Tibial nerve (tissue), 4 donors: ENCODE results near the gene CELF3.

Source experiments
- CTCF ChIP-seq, 5 experiments: fragments of 200-600 bp in 3 of 5; fragments of 450-650 bp in 2 of 5; sonication (generic) in 3 of 5; IDR thresholded peaks; one replicate each; pipeline ENCODE4 v1.5.1; 2016 to 2019; ENCODE audit warnings: antibody characterized with exemption in 5 of 5, mild to moderate bottlenecking in 3 of 5, moderate library complexity in 2 of 5
- EP300 ChIP-seq, 2 donors: sonication (generic); formaldehyde crosslinking; IDR thresholded peaks; one replicate each; pipeline ENCODE4 v1.6.1; 2017; ENCODE audit warnings: antibody characterized with exemption in 2 of 2, mild to moderate bottlenecking in 1 of 2
- POLR2A ChIP-seq, 2 donors: fragments of 450-650 bp; IDR thresholded peaks; one replicate each; pipeline ENCODE4 v1.6.1; 2017; ENCODE audit warnings: antibody characterized with exemption in 2 of 2, mild to moderate bottlenecking in 2 of 2, moderate library complexity in 2 of 2

- TF ChIP-seq CTCF (IDR thresholded peaks at IDR 0.05) (no peak), POLR2A (IDR thresholded peaks at IDR 0.05) (no peak), EP300 (IDR thresholded peaks at IDR 0.05) (no peak)
Measured at GRCh38 chr1:151733126-151733525, 16.5 kb upstream of the CELF3 start.
